Thymus (tissue), 11 donors: ENCODE results near the gene STX2. TPM values are rescaled to one million over a fixed set of nuclear protein-coding genes. Genes with fewer than 3 reads are reported as not detected.
A peak's percentile ranks its signal among the peaks of the same experiment; 100 is the strongest.
"Not testable (repeated sequence)": the region's sequence is repeated elsewhere in the genome, so short reads cannot be mapped to it uniquely, and the experiment has no call there.

Source experiments
- DNase-seq, 9 donors: peaks; one replicate each; pipeline ENCODE4 v3.0.0-alpha.2; 2013; ENCODE audit warnings: low spot score in 9 of 9, low read depth in 6 of 9, missing footprints in 1 of 9
- H3K27ac ChIP-seq, 2 donors: one replicate each; pipeline ENCODE4 v1.5.1; 2013; ENCODE audit warnings: control low read depth in 1 of 2, low read depth in 1 of 2, low read length in 1 of 2, mild to moderate bottlenecking in 1 of 2, moderate library complexity in 1 of 2
- H3K27me3 ChIP-seq, 2 donors: one replicate each; pipeline ENCODE4 v1.5.1; 2013; ENCODE audit warnings: low read length in 1 of 2; ENCODE audit not compliant: control insufficient read depth in 2 of 2, insufficient read depth in 1 of 2
- H3K36me3 ChIP-seq, 2 donors: one replicate each; pipeline ENCODE4 v1.5.1; 2013; ENCODE audit warnings: low read length in 1 of 2, mild to moderate bottlenecking in 1 of 2, moderate library complexity in 1 of 2; ENCODE audit not compliant: control insufficient read depth in 2 of 2, insufficient read depth in 2 of 2
- H3K4me1 ChIP-seq, 2 donors: one replicate each; pipeline ENCODE4 v1.5.1; 2013; ENCODE audit warnings: low read length in 2 of 2; ENCODE audit not compliant: control insufficient read depth in 2 of 2, insufficient read depth in 2 of 2
- H3K4me3 ChIP-seq, 2 donors: one replicate each; pipeline ENCODE4 v1.5.1; 2013; ENCODE audit warnings: low read length in 2 of 2, control low read depth in 1 of 2, mild to moderate bottlenecking in 1 of 2
- H3K9me3 ChIP-seq, 2 donors: one replicate each; pipeline ENCODE4 v1.5.1; 2013; ENCODE audit warnings: low read length in 1 of 2, mild to moderate bottlenecking in 1 of 2; ENCODE audit not compliant: control insufficient read depth in 2 of 2, insufficient read depth in 1 of 2
- WGBS: extraction: QIAGEN DNeasy Blood & Tissue Kit; methylation state at CpG from one replicate; pipeline ENCODE4 v1.1.7; 2013; 5-methylcytosine and 5-hydroxymethylcytosine counted together
- polyA plus RNA-seq: library from polyadenylated mRNA; stranded (reverse); fragments of 200-250 nt; gene quantifications from one replicate; pipeline ENCODE4 v1.2.3, GENCODE V29; 2013
- total RNA-seq: library from RNA; stranded (reverse); fragments of 120-200 nt; gene quantifications from one replicate; pipeline ENCODE4 v1.2.4, GENCODE V29; 2013
- donor health status: healthy.

Gene STX2
- total and polyA plus RNA-seq, 2 donors, result 8.8 to 18.3 TPM

DNA sequence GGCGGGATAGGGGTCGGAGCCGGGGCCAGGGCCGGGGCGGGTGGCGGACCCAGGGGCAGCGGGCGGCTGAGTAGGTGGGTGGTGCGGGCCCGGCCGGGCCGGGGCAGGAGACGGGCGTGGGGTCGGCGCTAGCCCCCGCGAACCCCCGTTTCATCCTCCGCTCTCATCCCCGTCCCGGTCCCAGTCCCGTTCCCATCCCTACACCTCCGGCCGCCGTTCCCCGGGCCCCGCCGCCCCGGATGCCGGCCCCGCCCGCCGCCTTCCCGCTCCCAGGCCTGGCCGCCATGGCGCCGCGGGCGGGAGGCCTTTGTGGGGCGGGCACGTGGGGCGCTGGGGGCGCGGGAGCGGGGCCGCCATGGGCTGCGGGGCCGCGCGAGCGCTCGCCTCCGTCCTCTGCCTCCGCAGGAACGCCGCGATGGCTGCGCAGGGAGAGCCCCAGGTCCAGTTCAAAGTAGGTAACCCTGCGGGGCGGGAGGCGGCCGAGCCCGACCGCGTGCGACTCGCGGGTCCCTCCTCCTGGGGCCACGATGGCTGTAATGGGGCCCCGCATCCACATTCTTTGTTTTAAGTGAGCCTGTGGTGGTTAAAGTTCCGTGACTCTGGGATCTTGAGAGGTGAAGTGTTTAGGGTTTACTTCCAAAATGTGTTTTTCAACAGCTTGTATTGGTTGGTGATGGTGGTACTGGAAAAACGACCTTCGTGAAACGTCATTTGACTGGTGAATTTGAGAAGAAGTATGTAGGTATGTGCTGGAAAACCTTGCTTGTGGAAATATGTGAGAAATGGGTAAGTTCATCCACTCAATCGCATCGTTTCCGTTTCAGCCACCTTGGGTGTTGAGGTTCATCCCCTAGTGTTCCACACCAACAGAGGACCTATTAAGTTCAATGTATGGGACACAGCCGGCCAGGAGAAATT, 33.4 kb upstream of the STX2 start:
- peaks cover 20 to 43% of the 10 kb centered on the region in 2 donors for H3K36me3 ChIP-seq
- peak in 4 of 9 donors; percentile 33 to 66 (median 38) for DNase-seq
- peak overlapping the region; percentile 76 to 87 for H3K4me3 ChIP-seq
- peaks cover 6 to 25% of the 10 kb centered on the region in 2 donors for H3K4me1 ChIP-seq
- 1% methylated on average over 75 of the region's 79 CpGs for WGBS
- no peaks in the 10 kb centered on the region for H3K27me3 ChIP-seq
- no peaks in the 10 kb centered on the region for H3K9me3 ChIP-seq
- peak overlapping the region; percentile 61 to 90 for H3K27ac ChIP-seq

DNA sequence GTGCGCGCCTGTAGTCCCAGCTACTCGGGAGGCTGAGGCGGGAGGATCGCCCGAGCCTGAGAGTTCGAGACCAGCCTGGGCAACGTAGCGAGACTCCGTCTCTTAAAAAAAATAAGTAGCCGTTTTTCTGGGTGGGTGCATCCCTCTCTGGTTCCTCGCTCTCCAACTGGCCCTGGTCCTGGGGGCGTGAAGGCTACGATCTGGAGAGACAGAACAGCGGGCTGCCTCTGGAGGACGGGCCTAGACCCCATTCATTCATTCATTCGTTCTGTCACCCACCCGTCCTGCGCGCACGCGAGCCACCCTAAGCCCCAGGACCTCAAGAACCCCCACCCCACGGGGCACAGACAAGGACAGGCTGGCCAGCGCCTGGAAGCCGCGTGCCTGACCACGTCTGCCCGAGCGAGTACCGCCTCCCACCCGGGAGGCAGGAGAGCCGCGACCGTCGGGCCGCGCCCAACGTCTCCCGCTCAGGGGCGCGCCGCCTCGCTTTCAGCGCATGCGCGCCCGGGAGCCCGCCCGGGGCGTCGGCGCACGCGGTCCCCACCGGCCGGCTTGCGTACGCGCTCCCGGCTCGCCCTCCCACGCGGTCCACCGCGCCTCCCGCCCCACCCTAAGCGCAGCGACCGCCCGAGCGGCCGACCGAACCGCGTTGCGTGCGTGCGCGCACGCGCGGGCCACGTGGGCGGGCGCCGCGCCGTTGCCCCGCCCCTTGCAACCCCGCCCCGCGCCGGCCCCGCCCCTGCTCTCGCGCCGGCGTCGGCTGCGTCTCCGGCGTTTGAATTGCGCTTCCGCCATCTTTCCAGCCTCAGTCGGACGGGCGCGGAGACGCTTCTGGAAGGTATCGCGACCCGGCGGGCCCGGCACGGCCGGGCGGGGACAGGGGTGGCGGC, 32.5 kb upstream of the STX2 start, which contains the start of gene RAN:
Gene RAN, plus strand, starts transcription at position 781 of the 893 bp plus-strand sequence. CDS start 528 bp downstream, outside the sequence.
- Histone ChIP-seq H3K27me3 (no peaks in the 10 kb centered on the region), H3K4me3 (peak within 1 kb of the TSS; percentile 76 to 87), H3K36me3 (peaks cover 20 to 39% of the 10 kb centered on the region in 2 donors), H3K4me1 (peaks cover 6 to 25% of the 10 kb centered on the region in 2 donors), H3K27ac (peak within 1 kb of the TSS; percentile 81 to 90), H3K9me3 (no peaks in the 10 kb centered on the region)
- 4% methylated on average over 118 of the region's 118 CpGs for WGBS
- peak; percentile 39 to 90 (median 78) for DNase-seq

DNA sequence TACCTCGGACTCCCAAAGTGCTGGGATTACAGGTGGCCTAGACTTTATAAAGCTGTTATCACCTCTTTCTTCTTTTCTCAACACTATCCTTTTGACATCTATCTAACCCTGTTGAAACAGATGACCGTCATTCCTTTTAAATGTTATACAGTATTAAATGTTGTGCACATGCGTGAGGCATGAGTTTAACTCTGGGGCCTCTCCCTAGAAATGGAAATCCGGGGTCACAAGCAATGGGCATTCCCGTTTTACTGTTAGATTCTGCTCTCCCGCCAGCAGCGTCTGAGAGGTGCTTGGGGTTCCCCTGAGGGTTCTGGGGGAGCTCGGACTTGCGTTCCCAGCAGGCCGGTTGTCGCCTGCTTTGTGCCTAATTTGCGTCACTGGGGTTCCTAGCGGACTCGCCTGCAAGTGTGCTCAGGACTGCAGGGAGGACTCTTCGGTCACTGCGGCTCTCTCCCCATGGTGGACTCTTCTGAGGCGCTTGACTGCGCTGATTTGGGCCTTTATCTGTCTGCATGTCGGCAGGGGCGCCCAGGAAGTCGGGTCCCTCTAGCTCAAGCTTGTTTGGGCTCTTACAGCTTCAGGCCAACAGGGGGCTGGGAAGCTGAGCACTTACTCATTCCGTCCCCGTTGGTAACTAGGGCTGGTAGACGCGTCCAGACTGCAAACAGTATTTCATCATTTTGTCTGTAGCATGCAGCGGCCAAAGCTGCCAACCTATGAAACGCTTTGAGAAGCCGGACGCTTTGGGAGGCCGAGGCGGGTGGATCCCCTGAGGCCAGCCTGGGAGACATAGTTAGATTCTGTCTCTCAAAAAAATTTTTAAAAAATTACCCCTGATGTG, 31.6 kb upstream of the STX2 start:
- DNase-seq, result peak in 6 of 9 donors; percentile 39 to 79 (median 54)
- Histone ChIP-seq H3K27me3 (no peaks in the 10 kb centered on the region), H3K4me3 (peak overlapping the region; percentile 62 to 87), H3K27ac (peak overlapping the region; percentile 62 to 81), H3K36me3 (peaks cover 17 to 31% of the 10 kb centered on the region in 2 donors), H3K4me1 (peaks cover 6 to 25% of the 10 kb centered on the region in 2 donors), H3K9me3 (no peaks in the 10 kb centered on the region)
- WGBS, result 65% methylated on average over 31 of the region's 31 CpGs

GRCh38 chr12:130868412-130868811, 29.4 kb upstream of the STX2 start:
- DNase-seq, result peak in 2 of 9 donors; percentile 8 to 31
- Histone ChIP-seq H3K4me1 (peaks cover 6 to 20% of the 10 kb centered on the region in 2 donors), H3K9me3 (no peaks in the 10 kb centered on the region), H3K27me3 (no peaks in the 10 kb centered on the region), H3K36me3 (peaks cover 0 to 8% of the 10 kb centered on the region in 2 donors), H3K4me3 (no peak overlapping the region), H3K27ac (no peak overlapping the region)
- 37% methylated on average over 4 of the region's 4 CpGs for WGBS

GRCh38 chr12:130863298-130863697, 24.2 kb upstream of the STX2 start:
- Histone ChIP-seq H3K27ac (no peak overlapping the region), H3K9me3 (peaks cover 0 to 1% of the 10 kb centered on the region in 2 donors), H3K4me1 (peaks cover 0 to 2% of the 10 kb centered on the region in 2 donors), H3K36me3 (no peaks in the 10 kb centered on the region), H3K4me3 (no peak overlapping the region), H3K27me3 (no peaks in the 10 kb centered on the region)
- DNase-seq, result no peak
- WGBS, result 94% methylated on average over 5 of the region's 5 CpGs

DNA sequence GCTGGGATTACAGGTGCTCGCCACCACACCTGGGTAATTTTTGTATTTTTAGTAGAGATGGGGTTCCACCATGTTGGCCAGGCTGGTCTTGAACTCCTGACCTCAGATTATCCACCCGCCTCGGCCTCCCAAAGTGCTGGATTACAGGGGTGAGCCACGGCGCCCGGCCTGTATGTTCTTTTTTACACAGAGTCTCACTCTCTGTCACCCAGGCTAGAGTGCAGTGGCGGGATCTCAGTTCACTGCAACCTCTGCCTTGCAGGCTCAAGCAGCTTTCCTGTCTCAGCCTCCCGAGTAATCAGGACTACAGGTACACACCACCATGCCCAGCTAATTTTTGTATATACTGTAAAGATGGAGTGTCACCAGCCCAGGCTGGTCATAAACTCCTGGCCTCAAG, 23.7 kb upstream of the STX2 start:
- H3K36me3 ChIP-seq, H3K27me3 ChIP-seq, H3K4me1 ChIP-seq, H3K27ac ChIP-seq, H3K4me3 ChIP-seq, H3K9me3 ChIP-seq, DNase-seq: not testable (repeated sequence)
- WGBS, result 96% methylated on average over 8 of the region's 8 CpGs

GRCh38 chr12:130862161-130862560, 23.1 kb upstream of the STX2 start:
- Histone ChIP-seq H3K9me3 (peaks cover 1% of the 10 kb centered on the region in 2 donors), H3K36me3 (no peaks in the 10 kb centered on the region), H3K4me3 (no peak overlapping the region), H3K27ac (no peak overlapping the region), H3K27me3 (no peaks in the 10 kb centered on the region), H3K4me1 (no peaks in the 10 kb centered on the region)
- 91% methylated on average over 4 of the region's 4 CpGs for WGBS
- DNase-seq, result no peak

DNA sequence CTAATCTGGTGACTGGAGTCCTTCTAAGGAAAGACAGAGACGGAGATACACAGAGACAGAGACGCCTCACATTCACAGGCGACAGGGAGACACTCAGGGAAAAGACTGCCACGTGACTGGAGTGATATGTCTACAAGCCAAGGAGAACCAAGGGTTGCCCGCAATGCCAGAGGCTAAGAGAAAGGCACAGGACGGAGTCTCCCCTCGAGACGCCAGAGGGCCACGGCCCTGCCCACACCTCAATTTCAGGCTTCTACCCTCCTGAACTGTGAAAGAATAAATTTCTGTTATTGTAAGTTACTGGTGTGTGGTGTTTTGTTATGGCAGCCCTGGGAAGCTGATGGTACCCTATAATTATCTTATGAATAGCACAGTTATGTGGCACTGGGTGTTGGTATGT, 21.3 kb upstream of the STX2 start:
- DNase-seq, result no peak
- Histone ChIP-seq H3K27ac (no peak overlapping the region), H3K4me1 (no peaks in the 10 kb centered on the region), H3K4me3 (no peak overlapping the region), H3K36me3 (no peaks in the 10 kb centered on the region), H3K9me3 (peaks cover 1 to 3% of the 10 kb centered on the region in 2 donors), H3K27me3 (peaks cover 0 to 2% of the 10 kb centered on the region in 2 donors)
- 95% methylated on average over 9 of the region's 9 CpGs for WGBS
